HEK293 (cell line): ENCODE results near the gene DOK7.

Experiments used
- CTCF ChIA-PET: fragments of 350-600 bp; formaldehyde crosslinking; extraction: SDS; loops from one replicate; lab custom pipeline; 2021; ENCODE audit warnings: antibody characterized with exemption; lab: Yijun Ruan, JAX
- POLR2A ChIA-PET: fragments of 300-600 bp; formaldehyde crosslinking; extraction: SDS; loops from one replicate; lab custom pipeline; 2020; ENCODE audit warnings: antibody characterized with exemption, inconsistent platforms; lab: Yijun Ruan, JAX
- H3K27ac ChIP-seq: fragments of 200-500 bp; sonication (Bioruptor generic); 2 replicates; pipeline ENCODE4 v1.5.1; 2014; ENCODE audit warnings: low read depth, low read length, control low read depth, inconsistent platforms; ENCODE audit errors: extremely low read depth
- H3K36me3 ChIP-seq, 2 experiments: fragments of 200-500 bp in 1 of 2; sonication (Bioruptor generic) in 1 of 2; 1 replicate in 1 of 2; 2 replicates in 1 of 2; pipeline ENCODE4 v1.5.1; 2014 to 2017; ENCODE audit warnings: inconsistent platforms in 2 of 2, low read length in 2 of 2; ENCODE audit not compliant: control insufficient read depth in 2 of 2, insufficient read depth in 1 of 2
- H3K4me1 ChIP-seq: fragments of 200-500 bp; sonication (Bioruptor generic); 2 replicates; pipeline ENCODE4 v1.5.1; 2014; ENCODE audit warnings: mild to moderate bottlenecking, low read length, inconsistent platforms; ENCODE audit not compliant: control insufficient read depth, insufficient read depth
- H3K4me3 ChIP-seq: 2 replicates; pipeline ENCODE4 v1.5.1; 2011; ENCODE audit warnings: low read depth, mild to moderate bottlenecking, control low read depth, low read length, moderate library complexity
- H3K9me3 ChIP-seq: fragments of 200-500 bp; sonication (Bioruptor generic); 2 replicates; pipeline ENCODE4 v1.5.1; 2014; ENCODE audit warnings: low read depth, low read length, inconsistent platforms; ENCODE audit not compliant: control insufficient read depth, insufficient read depth
- BCL11B ChIP-seq: fragments of 450-650 bp; formaldehyde crosslinking; IDR thresholded peaks from 2 replicates; pipeline ENCODE4 v1.5.1; 2016; ENCODE audit warnings: low read depth, missing biosample characterization, missing genetic modification characterization
- FEZF1 ChIP-seq: fragments of 450-650 bp; formaldehyde crosslinking; IDR thresholded peaks from 2 replicates; pipeline ENCODE4 v1.5.1; 2016; ENCODE audit warnings: missing biosample characterization, missing genetic modification characterization
- GFI1B ChIP-seq: fragments of 450-650 bp; formaldehyde crosslinking; IDR thresholded peaks from 2 replicates; pipeline ENCODE4 v1.5.1; 2016; ENCODE audit warnings: missing biosample characterization, missing genetic modification characterization
- HOXD13 ChIP-seq: sonication (generic); formaldehyde crosslinking; IDR thresholded peaks from 2 replicates; pipeline ENCODE4 v1.8.0; 2022; ENCODE audit warnings: missing genetic modification reagents, borderline replicate concordance
- MZF1 ChIP-seq: fragments of 450-650 bp; formaldehyde crosslinking; IDR thresholded peaks from 2 replicates; pipeline ENCODE4 v1.5.1; 2017; ENCODE audit warnings: missing biosample characterization, missing genetic modification characterization, borderline replicate concordance
- SCRT1 ChIP-seq: fragments of 450-650 bp; formaldehyde crosslinking; IDR thresholded peaks from 2 replicates; pipeline ENCODE4 v1.5.1; 2016; ENCODE audit warnings: missing biosample characterization, missing genetic modification characterization, borderline replicate concordance
- YY1 ChIP-seq: fragments of 450-650 bp; formaldehyde crosslinking; IDR thresholded peaks from 2 replicates; pipeline ENCODE4 v1.5.1; 2018; ENCODE audit warnings: missing biosample characterization, missing genetic modification characterization
- ZBTB1 ChIP-seq: fragments of 450-650 bp; formaldehyde crosslinking; IDR thresholded peaks from 2 replicates; pipeline ENCODE4 v1.5.1; 2016; ENCODE audit warnings: missing biosample characterization, missing genetic modification characterization
- ZBTB21 ChIP-seq: fragments of 450-650 bp; formaldehyde crosslinking; IDR thresholded peaks from 2 replicates; pipeline ENCODE4 v1.5.1; 2017; ENCODE audit warnings: missing biosample characterization, missing genetic modification characterization
- ZFP37 ChIP-seq: fragments of 450-650 bp; formaldehyde crosslinking; IDR thresholded peaks from 2 replicates; pipeline ENCODE4 v1.5.1; 2016; ENCODE audit warnings: missing biosample characterization, missing genetic modification characterization
- ZNF148 ChIP-seq: fragments of 450-650 bp; formaldehyde crosslinking; IDR thresholded peaks from 2 replicates; pipeline ENCODE4 v1.5.0; 2017; ENCODE audit warnings: missing biosample characterization, missing genetic modification characterization, borderline replicate concordance
- ZNF157 ChIP-seq: fragments of 450-650 bp; formaldehyde crosslinking; IDR thresholded peaks from 2 replicates; pipeline ENCODE4 v1.5.1; 2016; ENCODE audit warnings: missing biosample characterization, missing genetic modification characterization
- ZNF302 ChIP-seq: fragments of 450-650 bp; formaldehyde crosslinking; IDR thresholded peaks from 2 replicates; pipeline ENCODE4 v1.5.1; 2016; ENCODE audit warnings: missing biosample characterization, missing genetic modification characterization, low read depth
- ZNF366 ChIP-seq: fragments of 450-650 bp; formaldehyde crosslinking; conservative IDR thresholded peaks from 2 replicates; pipeline ENCODE4 v1.5.1; 2016; ENCODE audit warnings: missing biosample characterization, missing genetic modification characterization
- ZNF423 ChIP-seq: fragments of 450-650 bp; formaldehyde crosslinking; IDR thresholded peaks from 2 replicates; pipeline ENCODE4 v1.5.1; 2016; ENCODE audit warnings: missing biosample characterization, missing genetic modification characterization
- ZNF488 ChIP-seq: fragments of 450-650 bp; formaldehyde crosslinking; IDR thresholded peaks from 2 replicates; pipeline ENCODE4 v1.5.1; 2016; ENCODE audit warnings: missing biosample characterization, missing genetic modification characterization
- ZNF529 ChIP-seq: fragments of 450-650 bp; formaldehyde crosslinking; IDR thresholded peaks from 2 replicates; pipeline ENCODE4 v1.5.1; 2017; ENCODE audit warnings: missing genetic modification characterization, missing biosample characterization; ENCODE audit not compliant: insufficient replicate concordance
- ZNF548 ChIP-seq: fragments of 450-650 bp; formaldehyde crosslinking; IDR thresholded peaks from 2 replicates; pipeline ENCODE4 v1.5.1; 2016; ENCODE audit warnings: missing biosample characterization, missing genetic modification characterization
- ZNF580 ChIP-seq: fragments of 450-650 bp; formaldehyde crosslinking; IDR thresholded peaks from 2 replicates; pipeline ENCODE4 v1.5.1; 2016; ENCODE audit warnings: missing biosample characterization, missing genetic modification characterization
- ZNF610 ChIP-seq: fragments of 450-650 bp; formaldehyde crosslinking; IDR thresholded peaks from 2 replicates; pipeline ENCODE4 v1.5.1; 2016; ENCODE audit warnings: missing biosample characterization, missing genetic modification characterization, borderline replicate concordance
- ZNF837 ChIP-seq: fragments of 450-650 bp; formaldehyde crosslinking; IDR thresholded peaks from 2 replicates; pipeline ENCODE4 v1.5.1; 2016; ENCODE audit warnings: missing biosample characterization, missing genetic modification characterization
- TF ChIP-seq, protein P1 (sequence below): fragments of 450-650 bp; formaldehyde crosslinking; IDR thresholded peaks from 2 replicates; pipeline ENCODE4 v1.5.1; 2016; ENCODE audit warnings: missing biosample characterization, missing genetic modification characterization
- TF ChIP-seq, protein P2 (sequence below): fragments of 450-650 bp; formaldehyde crosslinking; conservative IDR thresholded peaks from 2 replicates; pipeline ENCODE4 v1.5.1; 2016; ENCODE audit warnings: low read depth, missing biosample characterization, missing genetic modification characterization

DOK7 gene

GRCh38 chr4:3512279-3512678 is 49.2 kb downstream of the DOK7 start:
- Histone ChIP-seq H3K4me1 (no peaks in the 10 kb centered on the region), H3K4me3 (no peak overlapping the region), H3K27ac (no peak overlapping the region), H3K36me3 (peaks cover 3 to 93% of the 10 kb centered on the region in 2 experiments; a peak in 2 of 3 replicates), H3K9me3 (no peaks in the 10 kb centered on the region)
- TF ChIP-seq ZNF423 (tag by site-specific recombination) = no peak
- TF ChIP-seq ZNF580 (tag by site-specific recombination) = no peak
- no peak for TF ChIP-seq ZNF837
- TF ChIP-seq HOXD13 (CRISPR knock-in tag) = no peak
- no peak for TF ChIP-seq SCRT1
- no peak for TF ChIP-seq YY1
- no peak for TF ChIP-seq ZBTB21
- TF ChIP-seq FEZF1 (tag by site-specific recombination) = no peak
- TF ChIP-seq ZNF488 (tag by site-specific recombination) = no peak
- TF ChIP-seq ZBTB1 (tag by site-specific recombination) = no peak
- TF ChIP-seq, protein P1, sequence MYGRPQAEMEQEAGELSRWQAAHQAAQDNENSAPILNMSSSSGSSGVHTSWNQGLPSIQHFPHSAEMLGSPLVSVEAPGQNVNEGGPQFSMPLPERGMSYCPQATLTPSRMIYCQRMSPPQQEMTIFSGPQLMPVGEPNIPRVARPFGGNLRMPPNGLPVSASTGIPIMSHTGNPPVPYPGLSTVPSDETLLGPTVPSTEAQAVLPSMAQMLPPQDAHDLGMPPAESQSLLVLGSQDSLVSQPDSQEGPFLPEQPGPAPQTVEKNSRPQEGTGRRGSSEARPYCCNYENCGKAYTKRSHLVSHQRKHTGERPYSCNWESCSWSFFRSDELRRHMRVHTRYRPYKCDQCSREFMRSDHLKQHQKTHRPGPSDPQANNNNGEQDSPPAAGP (tag by site-specific recombination) = no peak
- TF ChIP-seq, protein P2, sequence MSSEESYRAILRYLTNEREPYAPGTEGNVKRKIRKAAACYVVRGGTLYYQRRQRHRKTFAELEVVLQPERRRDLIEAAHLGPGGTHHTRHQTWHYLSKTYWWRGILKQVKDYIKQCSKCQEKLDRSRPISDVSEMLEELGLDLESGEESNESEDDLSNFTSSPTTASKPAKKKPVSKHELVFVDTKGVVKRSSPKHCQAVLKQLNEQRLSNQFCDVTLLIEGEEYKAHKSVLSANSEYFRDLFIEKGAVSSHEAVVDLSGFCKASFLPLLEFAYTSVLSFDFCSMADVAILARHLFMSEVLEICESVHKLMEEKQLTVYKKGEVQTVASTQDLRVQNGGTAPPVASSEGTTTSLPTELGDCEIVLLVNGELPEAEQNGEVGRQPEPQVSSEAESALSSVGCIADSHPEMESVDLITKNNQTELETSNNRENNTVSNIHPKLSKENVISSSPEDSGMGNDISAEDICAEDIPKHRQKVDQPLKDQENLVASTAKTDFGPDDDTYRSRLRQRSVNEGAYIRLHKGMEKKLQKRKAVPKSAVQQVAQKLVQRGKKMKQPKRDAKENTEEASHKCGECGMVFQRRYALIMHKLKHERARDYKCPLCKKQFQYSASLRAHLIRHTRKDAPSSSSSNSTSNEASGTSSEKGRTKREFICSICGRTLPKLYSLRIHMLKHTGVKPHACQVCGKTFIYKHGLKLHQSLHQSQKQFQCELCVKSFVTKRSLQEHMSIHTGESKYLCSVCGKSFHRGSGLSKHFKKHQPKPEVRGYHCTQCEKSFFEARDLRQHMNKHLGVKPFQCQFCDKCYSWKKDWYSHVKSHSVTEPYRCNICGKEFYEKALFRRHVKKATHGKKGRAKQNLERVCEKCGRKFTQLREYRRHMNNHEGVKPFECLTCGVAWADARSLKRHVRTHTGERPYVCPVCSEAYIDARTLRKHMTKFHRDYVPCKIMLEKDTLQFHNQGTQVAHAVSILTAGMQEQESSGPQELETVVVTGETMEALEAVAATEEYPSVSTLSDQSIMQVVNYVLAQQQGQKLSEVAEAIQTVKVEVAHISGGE (tag by site-specific recombination) = no peak
- no peak for TF ChIP-seq ZNF157
- ChIA-PET CTCF (interaction anchor here (0.7 kb wide), 1 partner anchor 29 kb away, joined by 3 read pairs; no protein-coding TSS in a partner anchor), POLR2A (no interaction called here)

GRCh38 chr4:3512719-3513118 is 49.6 kb downstream of the DOK7 start:
- Histone ChIP-seq H3K9me3 (no peaks in the 10 kb centered on the region), H3K4me1 (no peaks in the 10 kb centered on the region), H3K36me3 (peaks cover 3 to 93% of the 10 kb centered on the region in 2 experiments; a peak in 2 of 3 replicates), H3K4me3 (no peak overlapping the region), H3K27ac (no peak overlapping the region)
- TF ChIP-seq MZF1 (tag by site-specific recombination) (no peak), ZNF302 (tag by site-specific recombination) (no peak), BCL11B (tag by site-specific recombination) (no peak), ZNF423 (tag by site-specific recombination) (no peak), GFI1B (tag by site-specific recombination) (no peak), ZNF548 (tag by site-specific recombination) (no peak), ZNF610 (tag by site-specific recombination) (no peak), ZNF148 (tag by site-specific recombination) (no peak), ZNF366 (no peak), ZNF529 (tag by site-specific recombination) (no peak), ZFP37 (tag by site-specific recombination) (no peak)
- ChIA-PET CTCF (interaction anchor here (0.7 kb wide), 1 partner anchor 29 kb away, joined by 3 read pairs; no protein-coding TSS in a partner anchor), POLR2A (no interaction called here)
